ENCODE measurements around the gene GRPEL1. TPM values are rescaled to one million over a fixed set of nuclear protein-coding genes. Genes with fewer than 3 reads are reported as not detected.

Gene GRPEL1
- total and polyA plus RNA-seq, 10 of the 15 experiments (the other 5 are each of a cell fraction or from before 2014, with no cell fraction given), result 30.8 to 119 (median 67.6) TPM

DNA sequence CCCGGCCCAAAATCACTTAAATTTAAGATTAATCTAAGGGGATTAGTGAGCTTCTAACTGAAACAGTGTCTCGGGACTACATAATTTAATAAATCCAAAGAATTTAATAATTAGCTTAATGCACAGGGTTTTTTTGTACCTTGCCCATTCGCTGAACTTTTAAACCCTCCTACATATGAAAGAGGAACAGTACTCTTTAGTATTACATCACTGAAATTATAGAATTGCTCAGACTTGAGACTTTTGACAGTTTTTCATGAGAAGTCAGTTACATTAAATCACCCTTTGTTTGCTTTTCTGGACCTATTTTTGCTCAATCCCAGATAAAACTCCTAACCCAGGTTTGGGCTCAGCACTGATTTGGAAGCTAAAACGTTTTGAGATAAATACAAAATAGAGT is 27.1 kb downstream of the GRPEL1 start:
- Histone ChIP-seq H3K36me3 (ENCODE audit: control insufficient read depth in 2 of 2, insufficient read depth in 2 of 2, low read length in 1 of 2) (no peaks in the 10 kb centered on the region), H3K9me3 (replicated peaks; ENCODE audit: control insufficient read depth, insufficient read depth, low read length) (no peaks in the 10 kb centered on the region), H3K27me3 (replicated peaks in 1 of 2; ENCODE audit: control insufficient read depth in 2 of 2, insufficient read depth in 2 of 2, low read length in 1 of 2) (peaks cover 0 to 2% of the 10 kb centered on the region in 2 experiments; a peak in 1 of 4 replicates), H3K4me2 (ENCODE audit: control insufficient read depth, insufficient read depth) (no peak overlapping the region), H3K27ac (ENCODE audit: control insufficient read depth, insufficient read depth) (no peak overlapping the region), H3K9ac (ENCODE audit: control insufficient read depth, insufficient read depth, low read length) (no peak overlapping the region), H4K20me1 (ENCODE audit: control insufficient read depth, insufficient read depth) (no peaks in the 10 kb centered on the region), H3K4me1 (ENCODE audit: control insufficient read depth, insufficient read depth, low read length) (peaks cover 16% of the 10 kb centered on the region), H3K79me2 (ENCODE audit: control insufficient read depth, insufficient read depth, low read length) (peaks cover 23% of the 10 kb centered on the region), H2AFZ (ENCODE audit: control insufficient read depth, low read depth, low read length) (no peak overlapping the region), H3K4me3 (no peak overlapping the region)
- ATAC-seq (no peak), DNase-seq (ENCODE audit: low read depth, low spot score) (no peak), FAIRE-seq (no peak)
- RAD21 ChIA-PET (ENCODE audit: unreplicated experiment), result interaction anchor here (0.9 to 1.3 kb wide), 4 partner anchors 26 to 138 kb away, joined by 3 read pairs; partner anchors contain the start of gene GRPEL1
- POLR2A ChIA-PET, result interaction anchor here (1.0 to 2.0 kb wide), 2 partner anchors 27 to 30 kb away, joined by 3 to 4 read pairs; partner anchors contain the start of gene GRPEL1
- 38% methylated on average over 4 of the region's 4 CpGs for WGBS (ENCODE audit: insufficient coverage, insufficient replicate concordance, low lambda C conversion rate, missing lambda C conversion rate)
- intact Hi-C loops (cut with micrococcal nuclease; ENCODE audit: unreplicated experiment) (no loop called here), in situ Hi-C loops (cut with MboI) (no loop called here)
- SMC1A ChIA-PET (ENCODE audit: uncharacterized antibody, unreplicated experiment), result interaction anchor here (1.0 to 1.9 kb wide), 3 partner anchors 27 to 49 kb away, joined by 3 to 6 read pairs (median 3); partner anchors contain the start of gene GRPEL1
- no TSS peak for BruUV-seq (replicated peaks)
- CTCF ChIA-PET, result interaction anchor here (0.9 to 9.1 kb wide), 3 partner anchors 28 to 66 kb away, joined by 3 to 210 read pairs (median 4); partner anchors contain the start of gene GRPEL1
- TF ChIP-seq, protein P1, sequence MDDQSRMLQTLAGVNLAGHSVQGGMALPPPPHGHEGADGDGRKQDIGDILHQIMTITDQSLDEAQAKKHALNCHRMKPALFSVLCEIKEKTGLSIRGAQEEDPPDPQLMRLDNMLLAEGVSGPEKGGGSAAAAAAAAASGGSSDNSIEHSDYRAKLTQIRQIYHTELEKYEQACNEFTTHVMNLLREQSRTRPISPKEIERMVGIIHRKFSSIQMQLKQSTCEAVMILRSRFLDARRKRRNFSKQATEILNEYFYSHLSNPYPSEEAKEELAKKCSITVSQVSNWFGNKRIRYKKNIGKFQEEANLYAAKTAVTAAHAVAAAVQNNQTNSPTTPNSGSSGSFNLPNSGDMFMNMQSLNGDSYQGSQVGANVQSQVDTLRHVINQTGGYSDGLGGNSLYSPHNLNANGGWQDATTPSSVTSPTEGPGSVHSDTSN (IDR thresholded peaks at IDR 0.05; ENCODE audit: insufficient replicate concordance, low read depth, low read length), result no peak
- no peak for TF ChIP-seq MTA2 (IDR thresholded peaks at IDR 0.05; ENCODE audit: low read depth)
- no peak for TF ChIP-seq ZNF622 (IDR thresholded peaks at IDR 0.05)
- no peak for TF ChIP-seq STAT3 (IDR thresholded peaks at IDR 0.05; ENCODE audit: low read depth, low read length)
- TF ChIP-seq, protein P2, sequence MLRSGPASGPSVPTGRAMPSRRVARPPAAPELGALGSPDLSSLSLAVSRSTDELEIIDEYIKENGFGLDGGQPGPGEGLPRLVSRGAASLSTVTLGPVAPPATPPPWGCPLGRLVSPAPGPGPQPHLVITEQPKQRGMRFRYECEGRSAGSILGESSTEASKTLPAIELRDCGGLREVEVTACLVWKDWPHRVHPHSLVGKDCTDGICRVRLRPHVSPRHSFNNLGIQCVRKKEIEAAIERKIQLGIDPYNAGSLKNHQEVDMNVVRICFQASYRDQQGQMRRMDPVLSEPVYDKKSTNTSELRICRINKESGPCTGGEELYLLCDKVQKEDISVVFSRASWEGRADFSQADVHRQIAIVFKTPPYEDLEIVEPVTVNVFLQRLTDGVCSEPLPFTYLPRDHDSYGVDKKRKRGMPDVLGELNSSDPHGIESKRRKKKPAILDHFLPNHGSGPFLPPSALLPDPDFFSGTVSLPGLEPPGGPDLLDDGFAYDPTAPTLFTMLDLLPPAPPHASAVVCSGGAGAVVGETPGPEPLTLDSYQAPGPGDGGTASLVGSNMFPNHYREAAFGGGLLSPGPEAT (IDR thresholded peaks at IDR 0.05; ENCODE audit: low read depth), result no peak
- TF ChIP-seq, protein P3, sequence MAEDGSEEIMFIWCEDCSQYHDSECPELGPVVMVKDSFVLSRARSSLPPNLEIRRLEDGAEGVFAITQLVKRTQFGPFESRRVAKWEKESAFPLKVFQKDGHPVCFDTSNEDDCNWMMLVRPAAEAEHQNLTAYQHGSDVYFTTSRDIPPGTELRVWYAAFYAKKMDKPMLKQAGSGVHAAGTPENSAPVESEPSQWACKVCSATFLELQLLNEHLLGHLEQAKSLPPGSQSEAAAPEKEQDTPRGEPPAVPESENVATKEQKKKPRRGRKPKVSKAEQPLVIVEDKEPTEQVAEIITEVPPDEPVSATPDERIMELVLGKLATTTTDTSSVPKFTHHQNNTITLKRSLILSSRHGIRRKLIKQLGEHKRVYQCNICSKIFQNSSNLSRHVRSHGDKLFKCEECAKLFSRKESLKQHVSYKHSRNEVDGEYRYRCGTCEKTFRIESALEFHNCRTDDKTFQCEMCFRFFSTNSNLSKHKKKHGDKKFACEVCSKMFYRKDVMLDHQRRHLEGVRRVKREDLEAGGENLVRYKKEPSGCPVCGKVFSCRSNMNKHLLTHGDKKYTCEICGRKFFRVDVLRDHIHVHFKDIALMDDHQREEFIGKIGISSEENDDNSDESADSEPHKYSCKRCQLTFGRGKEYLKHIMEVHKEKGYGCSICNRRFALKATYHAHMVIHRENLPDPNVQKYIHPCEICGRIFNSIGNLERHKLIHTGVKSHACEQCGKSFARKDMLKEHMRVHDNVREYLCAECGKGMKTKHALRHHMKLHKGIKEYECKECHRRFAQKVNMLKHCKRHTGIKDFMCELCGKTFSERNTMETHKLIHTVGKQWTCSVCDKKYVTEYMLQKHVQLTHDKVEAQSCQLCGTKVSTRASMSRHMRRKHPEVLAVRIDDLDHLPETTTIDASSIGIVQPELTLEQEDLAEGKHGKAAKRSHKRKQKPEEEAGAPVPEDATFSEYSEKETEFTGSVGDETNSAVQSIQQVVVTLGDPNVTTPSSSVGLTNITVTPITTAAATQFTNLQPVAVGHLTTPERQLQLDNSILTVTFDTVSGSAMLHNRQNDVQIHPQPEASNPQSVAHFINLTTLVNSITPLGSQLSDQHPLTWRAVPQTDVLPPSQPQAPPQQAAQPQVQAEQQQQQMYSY (CRISPR knock-in tag; IDR thresholded peaks at IDR 0.05), result no peak
- no peak for TF ChIP-seq EZH2 (IDR thresholded peaks at IDR 0.05; ENCODE audit: borderline replicate concordance, control insufficient read depth, low read depth, low read length)
- TF ChIP-seq GATAD2B (conservative IDR thresholded peaks at IDR 0.05; ENCODE audit: low read depth), result no peak
